GM23248 (cell line): ENCODE measurements around the gene HIVEP3. TPM values are rescaled to one million over a fixed set of nuclear protein-coding genes. Genes with fewer than 3 reads are reported as not detected.

Experiments
- DNase-seq: peaks from one replicate; pipeline ENCODE4 v3.0.0-alpha.2; 2015
- H2AFZ ChIP-seq: fragments of 200-600 bp; sonication (generic); 2 replicates; pipeline ENCODE4 v1.6.1; 2016; ENCODE audit warnings: antibody characterized with exemption
- H3F3A ChIP-seq: fragments of 200-600 bp; sonication (generic); 2 replicates; pipeline ENCODE4 v1.6.1; 2016; ENCODE audit warnings: mild to moderate bottlenecking, antibody characterized with exemption, mixed run types; ENCODE audit not compliant: insufficient read depth
- H3K27ac ChIP-seq: fragments of 200-600 bp; sonication (generic); 2 replicates; pipeline ENCODE4 v1.5.1; 2016; ENCODE audit warnings: mild to moderate bottlenecking
- H3K27me3 ChIP-seq: fragments of 200-600 bp; sonication (generic); replicated peaks from 2 replicates; pipeline ENCODE4 v1.6.1; 2016; ENCODE audit warnings: mild to moderate bottlenecking; ENCODE audit not compliant: insufficient read depth
- H3K36me3 ChIP-seq: fragments of 200-600 bp; sonication (generic); 2 replicates; pipeline ENCODE4 v1.6.1; 2016; ENCODE audit warnings: low read depth, mild to moderate bottlenecking
- H3K4me1 ChIP-seq: fragments of 200-600 bp; sonication (generic); 2 replicates; pipeline ENCODE4 v1.6.1; 2016; ENCODE audit warnings: mild to moderate bottlenecking; ENCODE audit not compliant: insufficient read depth
- H3K4me2 ChIP-seq: fragments of 200-600 bp; sonication (generic); one replicate; pipeline ENCODE4 v1.6.1; 2016; ENCODE audit warnings: mild to moderate bottlenecking; ENCODE audit not compliant: unreplicated experiment
- H3K4me3 ChIP-seq: fragments of 200-600 bp; sonication (generic); 2 replicates; pipeline ENCODE4 v1.5.1; 2016; ENCODE audit warnings: mild to moderate bottlenecking
- H3K79me2 ChIP-seq: fragments of 200-600 bp; sonication (generic); 2 replicates; pipeline ENCODE4 v1.6.1; 2016; ENCODE audit warnings: mild to moderate bottlenecking; ENCODE audit not compliant: insufficient read depth
- H3K9ac ChIP-seq: fragments of 200-600 bp; sonication (generic); 2 replicates; pipeline ENCODE4 v1.6.1; 2016; ENCODE audit warnings: mild to moderate bottlenecking
- H3K9me2 ChIP-seq: fragments of 200-600 bp; sonication (generic); 2 replicates; pipeline ENCODE4 v1.6.1; 2016; ENCODE audit warnings: mixed run types, mild to moderate bottlenecking, moderate library complexity; ENCODE audit not compliant: insufficient read depth
- H3K9me3 ChIP-seq: fragments of 200-600 bp; sonication (generic); one replicate; pipeline ENCODE4 v1.6.1; 2017; ENCODE audit warnings: low read depth
- H4K20me1 ChIP-seq: fragments of 200-600 bp; sonication (generic); 2 replicates; pipeline ENCODE4 v1.6.0; 2016; ENCODE audit not compliant: insufficient read depth
- EZH2 ChIP-seq: fragments of 200-600 bp; sonication (generic); IDR thresholded peaks from 2 replicates; pipeline ENCODE4 v1.6.1; 2018; ENCODE audit warnings: antibody characterized with exemption, mild to moderate bottlenecking; ENCODE audit not compliant: insufficient read depth, poor library complexity, severe bottlenecking
- EZH2phosphoT487 ChIP-seq: fragments of 200-600 bp; sonication (generic); IDR thresholded peaks from 2 replicates; pipeline ENCODE4 v1.6.1; 2018; ENCODE audit warnings: antibody characterized with exemption, moderate library complexity, mild to moderate bottlenecking, low read depth; ENCODE audit not compliant: insufficient read depth
- WGBS, 2 experiments: methylation state at CpG; one replicate each; pipeline ENCODE4 v1.1.6; 2015 to 2017; ENCODE audit warnings: low lambda C conversion rate in 2 of 2, low coverage in 1 of 2; ENCODE audit errors: missing lambda C conversion rate in 2 of 2; 5-methylcytosine and 5-hydroxymethylcytosine counted together
- in situ Hi-C: fragments of 300-500 bp; cut with MboI; formaldehyde crosslinking; loops from 2 replicates; pipeline ENCODE4 v1.15.0; 2020
- polyA plus RNA-seq: library from polyadenylated mRNA; unstranded; fragments of >200 nt; fragmentation: Nextera tagmentation; extraction: Ambion mirVana; gene quantifications from 2 replicates; pipeline ENCODE4 v1.2.1, GENCODE V29; 2016
- total RNA-seq: library from RNA; depleted of rRNA; stranded (reverse); fragments of >200 nt; shearing (Covaris generic); gene quantifications from 2 replicates; pipeline ENCODE4 v1.2.3, GENCODE V29; 2014

Gene HIVEP3
- total and polyA plus RNA-seq, 2 experiments from 2014 or later, result 1.7 to 7.2 TPM

- no peak for DNase-seq
- H3K79me2 ChIP-seq, result peaks cover 10% of the 10 kb centered on the region; the same call in 1 of the 2 replicates
- no peaks in the 10 kb centered on the region for H3K9me3 ChIP-seq
- no peak overlapping the region for H3K4me2 ChIP-seq
- no peak overlapping the region for H3K4me3 ChIP-seq
- in situ Hi-C loops, result no loop called here
- H4K20me1 ChIP-seq, result no peaks in the 10 kb centered on the region
- H3K4me1 ChIP-seq, result peaks cover 17% of the 10 kb centered on the region
- H3F3A ChIP-seq, result peaks cover 12% of the 10 kb centered on the region
- WGBS, 2 experiments, result 93 to 94% methylated on average over 7 of the region's 7 CpGs
- H3K27ac ChIP-seq, result no peak overlapping the region
- TF ChIP-seq EZH2, result no peak
- TF ChIP-seq EZH2phosphoT487, result no peak
- H3K9me2 ChIP-seq, result no peaks in the 10 kb centered on the region
- H2AFZ ChIP-seq, result no peak overlapping the region
- no peak overlapping the region for H3K9ac ChIP-seq
- no peaks in the 10 kb centered on the region for H3K36me3 ChIP-seq
- H3K27me3 ChIP-seq, result no peaks in the 10 kb centered on the region
Observed at GRCh38 chr1:41641941-41642527, 276.7 kb downstream of the HIVEP3 start.

- Histone ChIP-seq H3K9me2 (no peaks in the 10 kb centered on the region), H4K20me1 (no peaks in the 10 kb centered on the region), H3K27ac (no peak overlapping the region), H3K27me3 (no peaks in the 10 kb centered on the region), H3K36me3 (no peaks in the 10 kb centered on the region), H3K9me3 (no peaks in the 10 kb centered on the region), H3K79me2 (peaks cover 16% of the 10 kb centered on the region; the same call in 1 of the 2 replicates), H2AFZ (no peak overlapping the region), H3F3A (peaks cover 12% of the 10 kb centered on the region), H3K9ac (no peak overlapping the region), H3K4me1 (peaks cover 17% of the 10 kb centered on the region), H3K4me2 (no peak overlapping the region), H3K4me3 (no peak overlapping the region)
- TF ChIP-seq EZH2, result no peak
- no peak for TF ChIP-seq EZH2phosphoT487
- 96 to 100% methylated on average over 3 of the region's 3 CpGs for WGBS, 2 experiments
- no peak for DNase-seq
- in situ Hi-C loops, result no loop called here
Observed at GRCh38 chr1:41641475-41641814, 277.3 kb downstream of the HIVEP3 start.

- no peak overlapping the region for H3K4me3 ChIP-seq
- H3K9ac ChIP-seq, result no peak overlapping the region
- H3K27me3 ChIP-seq, result no peaks in the 10 kb centered on the region
- H3F3A ChIP-seq, result peaks cover 12% of the 10 kb centered on the region
- H3K36me3 ChIP-seq, result no peaks in the 10 kb centered on the region
- H4K20me1 ChIP-seq, result no peaks in the 10 kb centered on the region
- H3K4me1 ChIP-seq, result peaks cover 17% of the 10 kb centered on the region
- DNase-seq, result no peak
- in situ Hi-C loops, result no loop called here
- no peak overlapping the region for H3K27ac ChIP-seq
- TF ChIP-seq EZH2, result no peak
- TF ChIP-seq EZH2phosphoT487, result no peak
- H2AFZ ChIP-seq, result no peak overlapping the region
- H3K79me2 ChIP-seq, result peaks cover 21% of the 10 kb centered on the region; the same call in 1 of the 2 replicates
- no peaks in the 10 kb centered on the region for H3K9me2 ChIP-seq
- no peaks in the 10 kb centered on the region for H3K9me3 ChIP-seq
- WGBS, 2 experiments, result 98 to 100% methylated on average over 8 of the region's 8 CpGs
- H3K4me2 ChIP-seq, result no peak overlapping the region
Observed at GRCh38 chr1:41640756-41641474, 277.8 kb downstream of the HIVEP3 start.

GRCh38 chr1:41640141-41640751 is 278.5 kb downstream of the HIVEP3 start:
- in situ Hi-C loops, result no loop called here
- Histone ChIP-seq H3K9ac (no peak overlapping the region), H2AFZ (no peak overlapping the region), H3K9me2 (no peaks in the 10 kb centered on the region), H3K4me3 (no peak overlapping the region), H3F3A (peaks cover 12% of the 10 kb centered on the region), H4K20me1 (no peaks in the 10 kb centered on the region), H3K27me3 (no peaks in the 10 kb centered on the region), H3K27ac (peak overlapping the region; percentile 87), H3K9me3 (no peaks in the 10 kb centered on the region), H3K36me3 (no peaks in the 10 kb centered on the region), H3K4me2 (no peak overlapping the region), H3K4me1 (peaks cover 17% of the 10 kb centered on the region), H3K79me2 (peaks cover 22% of the 10 kb centered on the region; the same call in 1 of the 2 replicates)
- no peak for DNase-seq
- TF ChIP-seq EZH2 (no peak), EZH2phosphoT487 (no peak)
- WGBS, 2 experiments, result 62 to 71% methylated on average over 9 to 12 of the region's 12 CpGs
